HepG2 (cell line): ENCODE results near the gene CNIH3. TPM values are rescaled to one million over a fixed set of nuclear protein-coding genes. Genes with fewer than 3 reads are reported as not detected.

Source experiments
- ATAD3A ChIP-seq: sonication (generic); formaldehyde crosslinking; IDR thresholded peaks from 2 replicates; pipeline ENCODE4 v1.4.0; 2020; ENCODE audit warnings: missing genetic modification reagents
- CBX1 ChIP-seq: IDR thresholded peaks from one replicate; pipeline ENCODE4 v1.6.1; 2016; ENCODE audit warnings: antibody characterized with exemption, low read depth
- FOSL2 ChIP-seq: sonication (generic); formaldehyde crosslinking; IDR thresholded peaks from 2 replicates; pipeline ENCODE4 v1.4.0; 2020; ENCODE audit warnings: missing genetic modification reagents
- NAIF1 ChIP-seq: sonication (generic); formaldehyde crosslinking; IDR thresholded peaks from 2 replicates; pipeline ENCODE4 v1.5.0; 2020; ENCODE audit warnings: mild to moderate bottlenecking, missing genetic modification reagents, borderline replicate concordance
- ZNF589 ChIP-seq: sonication (generic); formaldehyde crosslinking; conservative IDR thresholded peaks from 2 replicates; pipeline ENCODE4 v1.8.0; 2022; ENCODE audit warnings: mild to moderate bottlenecking, moderate library complexity, missing genetic modification reagents
- ZNF660 ChIP-seq: sonication (generic); formaldehyde crosslinking; IDR thresholded peaks from 2 replicates; pipeline ENCODE4 v1.5.1; 2020; ENCODE audit warnings: mild to moderate bottlenecking, low read depth, missing genetic modification reagents, borderline replicate concordance
- polyA plus RNA-seq, 8 experiments: library from polyadenylated mRNA; depleted of rRNA in 3 of 8; stranded (reverse) in 7 of 8; unstranded in 1 of 8; fragments of >200 nt; fragmentation: Illumina TruSeq in 4 of 8; extraction: Trizol in 4 of 8; gene quantifications; 2 replicates each; pipeline versions ENCODE4 v1.2.1 to v1.2.3, GENCODE V29; 2011 to 2016; ENCODE audit warnings: low read depth in 4 of 8, missing spikeins in 1 of 8, mixed read lengths in 1 of 8; ENCODE audit not compliant: insufficient read depth in 1 of 8
- total RNA-seq, 5 experiments: library from RNA; depleted of rRNA; stranded (reverse); fragments of >200 nt; fragmentation: Illumina TruSeq; extraction: Trizol; gene quantifications; 2 replicates each; pipeline ENCODE4 v1.2.3, GENCODE V29; 2016; ENCODE audit warnings: low read depth in 1 of 5
- TF ChIP-seq, protein P1 (sequence below): sonication (generic); formaldehyde crosslinking; IDR thresholded peaks from 2 replicates; pipeline ENCODE4 v1.5.1; 2020; ENCODE audit warnings: mild to moderate bottlenecking, missing genetic modification reagents, borderline replicate concordance
- TF ChIP-seq, protein P2 (sequence below): sonication (generic); formaldehyde crosslinking; IDR thresholded peaks from 2 replicates; pipeline ENCODE4 v1.8.1; 2023; ENCODE audit warnings: missing genetic modification reagents, inconsistent platforms, borderline replicate concordance

The CNIH3 gene
- total and polyA plus RNA-seq, 2 of the 13 experiments (the other 11 are each of a cell fraction or from before 2014, with no cell fraction given): 0.36 to 1.1 TPM

DNA sequence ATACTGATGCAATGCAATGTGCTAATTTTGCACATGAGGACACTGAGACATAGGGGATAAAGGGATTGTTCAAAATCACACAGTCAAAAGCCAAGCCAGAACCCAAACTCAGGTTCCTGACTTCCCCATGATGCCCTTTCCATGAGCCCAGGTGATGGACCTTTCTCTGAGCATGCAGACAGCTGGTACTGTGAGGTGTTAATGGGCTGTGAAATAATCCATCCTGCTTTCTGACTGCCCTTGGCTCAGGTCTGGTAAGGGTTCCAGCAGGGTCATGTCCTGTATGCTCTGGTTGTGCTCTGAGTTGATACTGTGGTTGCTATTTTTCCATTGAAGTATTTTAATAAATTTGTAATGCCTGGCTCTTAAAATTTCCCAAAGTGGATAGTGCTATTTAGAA lies 50.0 kb downstream of the CNIH3 start (continued):
- TF ChIP-seq, protein P1, sequence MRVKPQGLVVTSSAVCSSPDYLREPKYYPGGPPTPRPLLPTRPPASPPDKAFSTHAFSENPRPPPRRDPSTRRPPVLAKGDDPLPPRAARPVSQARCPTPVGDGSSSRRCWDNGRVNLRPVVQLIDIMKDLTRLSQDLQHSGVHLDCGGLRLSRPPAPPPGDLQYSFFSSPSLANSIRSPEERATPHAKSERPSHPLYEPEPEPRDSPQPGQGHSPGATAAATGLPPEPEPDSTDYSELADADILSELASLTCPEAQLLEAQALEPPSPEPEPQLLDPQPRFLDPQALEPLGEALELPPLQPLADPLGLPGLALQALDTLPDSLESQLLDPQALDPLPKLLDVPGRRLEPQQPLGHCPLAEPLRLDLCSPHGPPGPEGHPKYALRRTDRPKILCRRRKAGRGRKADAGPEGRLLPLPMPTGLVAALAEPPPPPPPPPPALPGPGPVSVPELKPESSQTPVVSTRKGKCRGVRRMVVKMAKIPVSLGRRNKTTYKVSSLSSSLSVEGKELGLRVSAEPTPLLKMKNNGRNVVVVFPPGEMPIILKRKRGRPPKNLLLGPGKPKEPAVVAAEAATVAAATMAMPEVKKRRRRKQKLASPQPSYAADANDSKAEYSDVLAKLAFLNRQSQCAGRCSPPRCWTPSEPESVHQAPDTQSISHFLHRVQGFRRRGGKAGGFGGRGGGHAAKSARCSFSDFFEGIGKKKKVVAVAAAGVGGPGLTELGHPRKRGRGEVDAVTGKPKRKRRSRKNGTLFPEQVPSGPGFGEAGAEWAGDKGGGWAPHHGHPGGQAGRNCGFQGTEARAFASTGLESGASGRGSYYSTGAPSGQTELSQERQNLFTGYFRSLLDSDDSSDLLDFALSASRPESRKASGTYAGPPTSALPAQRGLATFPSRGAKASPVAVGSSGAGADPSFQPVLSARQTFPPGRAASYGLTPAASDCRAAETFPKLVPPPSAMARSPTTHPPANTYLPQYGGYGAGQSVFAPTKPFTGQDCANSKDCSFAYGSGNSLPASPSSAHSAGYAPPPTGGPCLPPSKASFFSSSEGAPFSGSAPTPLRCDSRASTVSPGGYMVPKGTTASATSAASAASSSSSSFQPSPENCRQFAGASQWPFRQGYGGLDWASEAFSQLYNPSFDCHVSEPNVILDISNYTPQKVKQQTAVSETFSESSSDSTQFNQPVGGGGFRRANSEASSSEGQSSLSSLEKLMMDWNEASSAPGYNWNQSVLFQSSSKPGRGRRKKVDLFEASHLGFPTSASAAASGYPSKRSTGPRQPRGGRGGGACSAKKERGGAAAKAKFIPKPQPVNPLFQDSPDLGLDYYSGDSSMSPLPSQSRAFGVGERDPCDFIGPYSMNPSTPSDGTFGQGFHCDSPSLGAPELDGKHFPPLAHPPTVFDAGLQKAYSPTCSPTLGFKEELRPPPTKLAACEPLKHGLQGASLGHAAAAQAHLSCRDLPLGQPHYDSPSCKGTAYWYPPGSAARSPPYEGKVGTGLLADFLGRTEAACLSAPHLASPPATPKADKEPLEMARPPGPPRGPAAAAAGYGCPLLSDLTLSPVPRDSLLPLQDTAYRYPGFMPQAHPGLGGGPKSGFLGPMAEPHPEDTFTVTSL (CRISPR knock-in tag): no peak
- TF ChIP-seq, protein P2, sequence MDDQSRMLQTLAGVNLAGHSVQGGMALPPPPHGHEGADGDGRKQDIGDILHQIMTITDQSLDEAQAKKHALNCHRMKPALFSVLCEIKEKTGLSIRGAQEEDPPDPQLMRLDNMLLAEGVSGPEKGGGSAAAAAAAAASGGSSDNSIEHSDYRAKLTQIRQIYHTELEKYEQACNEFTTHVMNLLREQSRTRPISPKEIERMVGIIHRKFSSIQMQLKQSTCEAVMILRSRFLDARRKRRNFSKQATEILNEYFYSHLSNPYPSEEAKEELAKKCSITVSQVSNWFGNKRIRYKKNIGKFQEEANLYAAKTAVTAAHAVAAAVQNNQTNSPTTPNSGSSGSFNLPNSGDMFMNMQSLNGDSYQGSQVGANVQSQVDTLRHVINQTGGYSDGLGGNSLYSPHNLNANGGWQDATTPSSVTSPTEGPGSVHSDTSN: no peak
- TF ChIP-seq NAIF1 (CRISPR knock-in tag) (no peak), ZNF589 (CRISPR knock-in tag) (no peak), CBX1 (no peak), ATAD3A (CRISPR knock-in tag) (no peak), FOSL2 (no peak), ZNF660 (CRISPR knock-in tag) (no peak)
